Measurements from ENCODE around the gene ATP11C. TPM values are rescaled to one million over a fixed set of nuclear protein-coding genes. Genes with fewer than 3 reads are reported as not detected.

The ATP11C gene
- total and polyA plus RNA-seq, 3 experiments from 2014 or later, result 7.3 to 17.0 (median 15.7) TPM

- Mint-ChIP-seq H3K27ac (no peak overlapping the region), H3K9me3 (peaks cover 4 to 16% (median 13%) of the 10 kb centered on the region in 5 donors), H3K4me3 (no peak overlapping the region), H3K4me1 (no peaks in the 10 kb centered on the region), H3K36me3 (peaks cover 10 to 67% (median 27%) of the 10 kb centered on the region in 3 donors), H3K27me3 (peaks cover 0 to under 1% of the 10 kb centered on the region in 2 donors)
- Histone ChIP-seq H3K4me3 (ENCODE audit: low read length) (no peak overlapping the region), H3K4me1 (ENCODE audit: insufficient read depth, low read length) (no peaks in the 10 kb centered on the region), H3K27ac (ENCODE audit: low read depth, low read length) (no peak overlapping the region), H3K36me3 (ENCODE audit: insufficient read depth, low read length) (no peaks in the 10 kb centered on the region), H3K9me3 (ENCODE audit: low read length) (no peaks in the 10 kb centered on the region), H3K27me3 (ENCODE audit: insufficient read depth, low read length, poor library complexity, severe bottlenecking) (no peaks in the 10 kb centered on the region)
- DNase-seq, result no peak
- CTCF ChIA-PET, result no interaction called here
- POLR2A ChIA-PET, result no interaction called here
Measured at GRCh38 chrX:139758809-139759208, 174.0 kb downstream of the ATP11C start.

GRCh38 chrX:139758250-139758649 is 174.6 kb downstream of the ATP11C start:
- POLR2A ChIA-PET, result no interaction called here

GRCh38 chrX:139751053-139751452 is 181.8 kb downstream of the ATP11C start:
- Mint-ChIP-seq H3K27me3 (peaks cover 0 to 3% of the 10 kb centered on the region in 2 donors), H3K4me3 (no peak overlapping the region), H3K27ac (peak overlapping the region in 1 of 8 donors; percentile 23), H3K36me3 (peaks cover 23 to 73% (median 31%) of the 10 kb centered on the region in 3 donors), H3K4me1 (no peaks in the 10 kb centered on the region), H3K9me3 (peaks cover 5 to 21% (median 16%) of the 10 kb centered on the region in 5 donors)
- no peak for DNase-seq
- H3K27me3 ChIP-seq (ENCODE audit: insufficient read depth, low read length, poor library complexity, severe bottlenecking), result no peaks in the 10 kb centered on the region
- POLR2A ChIA-PET, result no interaction called here
- H3K9me3 ChIP-seq (ENCODE audit: low read length), result no peaks in the 10 kb centered on the region
- H3K4me1 ChIP-seq (ENCODE audit: insufficient read depth, low read length), result no peaks in the 10 kb centered on the region
- H3K27ac ChIP-seq (ENCODE audit: low read depth, low read length), result no peak overlapping the region
- no peaks in the 10 kb centered on the region for H3K36me3 ChIP-seq (ENCODE audit: insufficient read depth, low read length)
- H3K4me3 ChIP-seq (ENCODE audit: low read length), result no peak overlapping the region
- CTCF ChIA-PET, result no interaction called here

More at GRCh38 chrX:139758250-139758649, 174.6 kb downstream of the ATP11C start:
- DNase-seq, result no peak
- Histone ChIP-seq H3K27ac (ENCODE audit: low read depth, low read length) (no peak overlapping the region), H3K9me3 (ENCODE audit: low read length) (no peaks in the 10 kb centered on the region), H3K4me3 (ENCODE audit: low read length) (no peak overlapping the region), H3K27me3 (ENCODE audit: insufficient read depth, low read length, poor library complexity, severe bottlenecking) (no peaks in the 10 kb centered on the region), H3K4me1 (ENCODE audit: insufficient read depth, low read length) (no peaks in the 10 kb centered on the region), H3K36me3 (ENCODE audit: insufficient read depth, low read length) (no peaks in the 10 kb centered on the region)
- H3K27me3 Mint-ChIP-seq, result no peaks in the 10 kb centered on the region
- CTCF ChIA-PET, result no interaction called here
- H3K27ac Mint-ChIP-seq, result no peak overlapping the region
- H3K9me3 Mint-ChIP-seq, result peaks cover 5 to 19% (median 16%) of the 10 kb centered on the region in 5 donors
- no peaks in the 10 kb centered on the region for H3K4me1 Mint-ChIP-seq
- peaks cover 13 to 68% (median 31%) of the 10 kb centered on the region in 3 donors for H3K36me3 Mint-ChIP-seq
- no peak overlapping the region for H3K4me3 Mint-ChIP-seq

GRCh38 chrX:139750390-139750789 is 182.5 kb downstream of the ATP11C start:
- H3K4me3 Mint-ChIP-seq, result no peak overlapping the region
- H3K27ac ChIP-seq (ENCODE audit: low read depth, low read length), result no peak overlapping the region
- no peaks in the 10 kb centered on the region for H3K36me3 ChIP-seq (ENCODE audit: insufficient read depth, low read length)
- H3K4me3 ChIP-seq (ENCODE audit: low read length), result no peak overlapping the region
- no peaks in the 10 kb centered on the region for H3K9me3 ChIP-seq (ENCODE audit: low read length)
- H3K9me3 Mint-ChIP-seq, result peaks cover 5 to 21% (median 16%) of the 10 kb centered on the region in 5 donors
- peaks cover 24 to 72% (median 25%) of the 10 kb centered on the region in 3 donors for H3K36me3 Mint-ChIP-seq
- no peak overlapping the region for H3K27ac Mint-ChIP-seq
- H3K27me3 ChIP-seq (ENCODE audit: insufficient read depth, low read length, poor library complexity, severe bottlenecking), result no peaks in the 10 kb centered on the region
- H3K4me1 Mint-ChIP-seq, result no peaks in the 10 kb centered on the region
- peaks cover 0 to 3% of the 10 kb centered on the region in 2 donors for H3K27me3 Mint-ChIP-seq
- ChIA-PET CTCF (no interaction called here), POLR2A (no interaction called here)
- H3K4me1 ChIP-seq (ENCODE audit: insufficient read depth, low read length), result no peaks in the 10 kb centered on the region
- DNase-seq, result no peak

GRCh38 chrX:139739138-139739537 is 193.7 kb downstream of the ATP11C start:
- Mint-ChIP-seq H3K36me3 (peaks cover 4 to 52% (median 6%) of the 10 kb centered on the region in 3 donors), H3K9me3 (no peaks in the 10 kb centered on the region), H3K27me3 (peaks cover 0 to 1% of the 10 kb centered on the region in 2 donors), H3K4me3 (peak overlapping the region in 1 of 7 donors; percentile 54), H3K27ac (peak overlapping the region in 5 of 8 donors; percentile 9 to 66 (median 65)), H3K4me1 (peaks cover 14 to 27% (median 22%) of the 10 kb centered on the region in 3 donors)
- Histone ChIP-seq H3K27me3 (ENCODE audit: insufficient read depth, low read length, poor library complexity, severe bottlenecking) (no peaks in the 10 kb centered on the region), H3K4me1 (ENCODE audit: insufficient read depth, low read length) (no peaks in the 10 kb centered on the region), H3K27ac (ENCODE audit: low read depth, low read length) (no peak overlapping the region), H3K9me3 (ENCODE audit: low read length) (no peaks in the 10 kb centered on the region), H3K4me3 (ENCODE audit: low read length) (no peak overlapping the region), H3K36me3 (ENCODE audit: insufficient read depth, low read length) (no peaks in the 10 kb centered on the region)
- ChIA-PET POLR2A (no interaction called here), CTCF (no interaction called here)
- peak in 3 of 5 donors; percentile 0 to 46 (median 33) for DNase-seq

GRCh38 chrX:139738581-139738980 is 194.3 kb downstream of the ATP11C start:
- CTCF ChIA-PET, result interaction anchor here (0.7 kb wide), 1 partner anchor 193 kb away, joined by 3 read pairs; no protein-coding TSS in a partner anchor
- H3K27me3 ChIP-seq (ENCODE audit: insufficient read depth, low read length, poor library complexity, severe bottlenecking), result no peaks in the 10 kb centered on the region
- no peaks in the 10 kb centered on the region for H3K36me3 ChIP-seq (ENCODE audit: insufficient read depth, low read length)
- H3K4me1 Mint-ChIP-seq, result peaks cover 14 to 27% (median 22%) of the 10 kb centered on the region in 3 donors
- no peak overlapping the region for H3K4me3 ChIP-seq (ENCODE audit: low read length)
- no peaks in the 10 kb centered on the region for H3K9me3 Mint-ChIP-seq
- peak overlapping the region in 2 of 8 donors; percentile 34 to 66 for H3K27ac Mint-ChIP-seq
- peaks cover 4 to 50% (median 6%) of the 10 kb centered on the region in 3 donors for H3K36me3 Mint-ChIP-seq
- H3K4me3 Mint-ChIP-seq, result no peak overlapping the region
- H3K4me1 ChIP-seq (ENCODE audit: insufficient read depth, low read length), result no peaks in the 10 kb centered on the region
- POLR2A ChIA-PET, result no interaction called here
- H3K27me3 Mint-ChIP-seq, result peaks cover 0 to 1% of the 10 kb centered on the region in 2 donors
- H3K9me3 ChIP-seq (ENCODE audit: low read length), result no peaks in the 10 kb centered on the region
- DNase-seq, result peak in 1 of 5 donors; percentile 1
- H3K27ac ChIP-seq (ENCODE audit: low read depth, low read length), result no peak overlapping the region

GRCh38 chrX:139736151-139736550 is 196.7 kb downstream of the ATP11C start:
- H3K4me1 Mint-ChIP-seq, result peaks cover 14 to 24% (median 22%) of the 10 kb centered on the region in 3 donors
- peaks cover 0 to 1% of the 10 kb centered on the region in 2 donors for H3K27me3 Mint-ChIP-seq
- no peaks in the 10 kb centered on the region for H3K36me3 ChIP-seq (ENCODE audit: insufficient read depth, low read length)
- H3K27ac Mint-ChIP-seq, result no peak overlapping the region
- H3K4me3 Mint-ChIP-seq, result no peak overlapping the region
- POLR2A ChIA-PET, result no interaction called here
- no peaks in the 10 kb centered on the region for H3K9me3 Mint-ChIP-seq
- CTCF ChIA-PET, result no interaction called here
- no peak overlapping the region for H3K27ac ChIP-seq (ENCODE audit: low read depth, low read length)
- H3K4me3 ChIP-seq (ENCODE audit: low read length), result no peak overlapping the region
- H3K36me3 Mint-ChIP-seq, result peaks cover 4 to 52% (median 8%) of the 10 kb centered on the region in 3 donors
- H3K27me3 ChIP-seq (ENCODE audit: insufficient read depth, low read length, poor library complexity, severe bottlenecking), result no peaks in the 10 kb centered on the region
- no peaks in the 10 kb centered on the region for H3K9me3 ChIP-seq (ENCODE audit: low read length)
- DNase-seq, result no peak
- no peaks in the 10 kb centered on the region for H3K4me1 ChIP-seq (ENCODE audit: insufficient read depth, low read length)

GRCh38 chrX:139734996-139735395 is 197.9 kb downstream of the ATP11C start:
- peaks cover 9 to 16% (median 12%) of the 10 kb centered on the region in 3 donors for H3K4me1 Mint-ChIP-seq
- no peaks in the 10 kb centered on the region for H3K27me3 Mint-ChIP-seq
- H3K27ac Mint-ChIP-seq, result no peak overlapping the region
- no peak overlapping the region for H3K4me3 Mint-ChIP-seq
- no peaks in the 10 kb centered on the region for H3K9me3 Mint-ChIP-seq
- CTCF ChIA-PET, result no interaction called here
- H3K4me1 ChIP-seq (ENCODE audit: insufficient read depth, low read length), result no peaks in the 10 kb centered on the region
- H3K9me3 ChIP-seq (ENCODE audit: low read length), result no peaks in the 10 kb centered on the region
- H3K4me3 ChIP-seq (ENCODE audit: low read length), result no peak overlapping the region
- no peak for DNase-seq
- no peak overlapping the region for H3K27ac ChIP-seq (ENCODE audit: low read depth, low read length)
- no peaks in the 10 kb centered on the region for H3K27me3 ChIP-seq (ENCODE audit: insufficient read depth, low read length, poor library complexity, severe bottlenecking)
- H3K36me3 Mint-ChIP-seq, result peaks cover 4 to 50% (median 9%) of the 10 kb centered on the region in 3 donors
- POLR2A ChIA-PET, result no interaction called here
- no peaks in the 10 kb centered on the region for H3K36me3 ChIP-seq (ENCODE audit: insufficient read depth, low read length)

Data from CD8-positive, alpha-beta memory T cell (primary cell).